Activated CD8-positive, alpha-beta memory T cell treated with anti-CD3 and anti-CD28 coated beads, Interleukin-2, amount 50 U/mL, for 24 hours (primary cell): ENCODE data around the gene GAB1.

ENCODE experiments used
- DNase-seq: peaks from one replicate; pipeline ENCODE4 v3.0.0-alpha.2; 2020; ENCODE audit errors: extremely low read depth

GAB1 gene

GRCh38 chr4:143389579-143390195 is 53.0 kb downstream of the GAB1 start:
- no peak for DNase-seq

- no peak for DNase-seq
Measured at GRCh38 chr4:143390764-143391163, 54.1 kb downstream of the GAB1 start.

- DNase-seq: no peak
Measured at GRCh38 chr4:143391261-143391660, 54.6 kb downstream of the GAB1 start.

- no peak for DNase-seq
Measured at GRCh38 chr4:143391895-143392294, 55.2 kb downstream of the GAB1 start.

- no peak for DNase-seq
Measured at GRCh38 chr4:143393195-143393594, 56.5 kb downstream of the GAB1 start.

GRCh38 chr4:143394739-143395453 is 58.2 kb downstream of the GAB1 start:
- no peak for DNase-seq

GRCh38 chr4:143396695-143397094 is 60.0 kb downstream of the GAB1 start:
- no peak for DNase-seq

- DNase-seq: no peak
Measured at GRCh38 chr4:143397335-143397734, 60.7 kb downstream of the GAB1 start.

GRCh38 chr4:143397887-143398286 is 61.2 kb downstream of the GAB1 start:
- DNase-seq: no peak

- DNase-seq: no peak
Measured at GRCh38 chr4:143399113-143399949, 62.7 kb downstream of the GAB1 start.

GRCh38 chr4:143400082-143400481 is 63.4 kb downstream of the GAB1 start:
- DNase-seq: no peak

GRCh38 chr4:143402776-143403552 is 66.3 kb downstream of the GAB1 start:
- no peak for DNase-seq

- DNase-seq: no peak
Measured at GRCh38 chr4:143403553-143403820, 66.8 kb downstream of the GAB1 start.

- no peak for DNase-seq
Measured at GRCh38 chr4:143404555-143404954, 67.9 kb downstream of the GAB1 start.

- DNase-seq: no peak
Measured at GRCh38 chr4:143405075-143405730, 68.5 kb downstream of the GAB1 start.

GRCh38 chr4:143406523-143406922 is 69.8 kb downstream of the GAB1 start:
- DNase-seq: no peak

GRCh38 chr4:143407474-143407873 is 70.8 kb downstream of the GAB1 start:
- DNase-seq: no peak

- no peak for DNase-seq
Measured at GRCh38 chr4:143407888-143408287, 71.2 kb downstream of the GAB1 start.

GRCh38 chr4:143410015-143410414 is 73.3 kb downstream of the GAB1 start:
- no peak for DNase-seq

- no peak for DNase-seq
Measured at GRCh38 chr4:143411527-143412419, 75.1 kb downstream of the GAB1 start.

GRCh38 chr4:143412420-143412758 is 75.7 kb downstream of the GAB1 start:
- no peak for DNase-seq
